Sigmoid colon (tissue), 7 donors: ENCODE measurements around the gene PIGM. TPM values are rescaled to one million over a fixed set of nuclear protein-coding genes. Genes with fewer than 3 reads are reported as not detected.

Source experiments
- DNase-seq: peaks from one replicate; pipeline ENCODE4 v3.0.0-alpha.2; 2019
- H3K27ac ChIP-seq, 4 donors: fragments of 200-600 bp; sonication (generic); one replicate each; pipeline ENCODE4 v1.5.1; 2016 to 2019; ENCODE audit warnings: mild to moderate bottlenecking in 1 of 4
- H3K27me3 ChIP-seq, 3 donors: fragments of 200-600 bp; sonication (generic); one replicate each; pipeline ENCODE4 v1.5.1; 2019; ENCODE audit warnings: mild to moderate bottlenecking in 1 of 3
- H3K36me3 ChIP-seq, 4 donors: fragments of 200-600 bp; sonication (generic); one replicate each; pipeline ENCODE4 v1.5.1; 2016 to 2019
- H3K4me1 ChIP-seq, 4 donors: fragments of 200-600 bp; sonication (generic); one replicate each; pipeline ENCODE4 v1.5.1; 2017 to 2019
- H3K4me3 ChIP-seq, 4 donors: fragments of 200-600 bp; sonication (generic); one replicate each; pipeline ENCODE4 v1.5.1; 2017 to 2019; ENCODE audit warnings: mild to moderate bottlenecking in 2 of 4, moderate library complexity in 1 of 4
- H3K9me3 ChIP-seq, 4 donors: fragments of 200-600 bp in 3 of 4; sonication (generic) in 3 of 4; one replicate each; pipeline versions ENCODE4 v1.5.1 to v1.6.1; 2013 to 2019
- EP300 ChIP-seq, 4 donors: sonication (generic); formaldehyde crosslinking; IDR thresholded peaks; one replicate each; pipeline ENCODE4 v1.6.1; 2017; ENCODE audit warnings: antibody characterized with exemption in 4 of 4
- POLR2A ChIP-seq, 2 donors: fragments of 450-650 bp; IDR thresholded peaks; one replicate each; pipeline ENCODE4 v1.6.1; 2016; ENCODE audit warnings: antibody characterized with exemption in 2 of 2, mild to moderate bottlenecking in 2 of 2, moderate library complexity in 2 of 2
- POLR2AphosphoS5 ChIP-seq, 4 donors: sonication (generic); formaldehyde crosslinking; IDR thresholded peaks; one replicate each; pipeline ENCODE4 v1.6.1; 2017; ENCODE audit warnings: antibody characterized with exemption in 4 of 4
- WGBS, 2 donors: extraction: QIAGEN DNeasy Blood & Tissue Kit; methylation state at CpG; one replicate each; pipeline ENCODE4 v1.1.7; 2013; 5-methylcytosine and 5-hydroxymethylcytosine counted together
- intact Hi-C: fragments of 100-400 bp; cut with DNase I; formaldehyde crosslinking; loops from one replicate; pipeline ENCODE4 v1.15.1; 2023
- polyA plus RNA-seq, 3 donors: library from polyadenylated mRNA; stranded (reverse); fragments of 200-250 nt; gene quantifications; one replicate each; pipeline ENCODE4 v1.2.3, GENCODE V29; 2013
- total RNA-seq, 4 donors: library from RNA; depleted of rRNA; stranded (reverse); fragments of >200 nt; gene quantifications; one replicate each; pipeline ENCODE4 v1.1.0, GENCODE V29; 2016
- TF ChIP-seq, protein P1 (sequence below), 4 experiments: fragments of 450-650 bp in 3 of 4; fragments of 200-600 bp in 1 of 4; IDR thresholded peaks; one replicate each; pipeline ENCODE4 v1.5.1; 2016 to 2019; ENCODE audit warnings: antibody characterized with exemption in 4 of 4, mild to moderate bottlenecking in 3 of 4, moderate library complexity in 2 of 4
- donor health status: healthy with polysubstance abuse.
- donor health status: Bipolar disorder and iron deficiency.
- donor health status: healthy.

Gene PIGM
- total and polyA plus RNA-seq, 7 donors: 0.60 to 4.7 (median 3.6) TPM

DNA sequence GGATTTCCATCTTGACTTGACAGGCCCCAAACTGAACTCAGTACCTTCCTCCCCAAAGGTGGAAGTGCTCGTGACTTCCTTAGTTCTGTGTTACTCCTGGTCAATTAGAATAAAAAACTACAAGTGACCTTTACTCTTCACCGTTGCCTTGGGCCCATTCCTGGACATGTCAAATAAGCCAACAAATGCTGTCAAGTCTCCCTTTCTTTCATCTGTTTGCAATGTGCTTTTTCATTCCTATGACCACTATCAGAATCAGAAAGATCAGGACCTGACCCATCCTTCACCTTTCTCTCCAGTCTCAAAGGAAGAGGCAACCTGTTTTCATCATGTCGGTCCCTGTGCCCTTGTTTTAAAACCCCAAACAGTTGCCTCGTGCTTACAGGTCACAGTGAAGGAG, 43.1 kb upstream of the PIGM start:
- TF ChIP-seq POLR2AphosphoS5 (IDR thresholded peaks at IDR 0.05) (no peak), EP300 (IDR thresholded peaks at IDR 0.05) (no peak), POLR2A (IDR thresholded peaks at IDR 0.05) (no peak)
- TF ChIP-seq, protein P1, sequence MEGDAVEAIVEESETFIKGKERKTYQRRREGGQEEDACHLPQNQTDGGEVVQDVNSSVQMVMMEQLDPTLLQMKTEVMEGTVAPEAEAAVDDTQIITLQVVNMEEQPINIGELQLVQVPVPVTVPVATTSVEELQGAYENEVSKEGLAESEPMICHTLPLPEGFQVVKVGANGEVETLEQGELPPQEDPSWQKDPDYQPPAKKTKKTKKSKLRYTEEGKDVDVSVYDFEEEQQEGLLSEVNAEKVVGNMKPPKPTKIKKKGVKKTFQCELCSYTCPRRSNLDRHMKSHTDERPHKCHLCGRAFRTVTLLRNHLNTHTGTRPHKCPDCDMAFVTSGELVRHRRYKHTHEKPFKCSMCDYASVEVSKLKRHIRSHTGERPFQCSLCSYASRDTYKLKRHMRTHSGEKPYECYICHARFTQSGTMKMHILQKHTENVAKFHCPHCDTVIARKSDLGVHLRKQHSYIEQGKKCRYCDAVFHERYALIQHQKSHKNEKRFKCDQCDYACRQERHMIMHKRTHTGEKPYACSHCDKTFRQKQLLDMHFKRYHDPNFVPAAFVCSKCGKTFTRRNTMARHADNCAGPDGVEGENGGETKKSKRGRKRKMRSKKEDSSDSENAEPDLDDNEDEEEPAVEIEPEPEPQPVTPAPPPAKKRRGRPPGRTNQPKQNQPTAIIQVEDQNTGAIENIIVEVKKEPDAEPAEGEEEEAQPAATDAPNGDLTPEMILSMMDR (IDR thresholded peaks at IDR 0.05): no peak
- no peak for DNase-seq
- H3K4me1 ChIP-seq: peaks cover 0 to 10% (median 8%) of the 10 kb centered on the region in 4 donors
- peaks cover 0 to 12% (median 12%) of the 10 kb centered on the region in 3 donors for H3K27me3 ChIP-seq
- intact Hi-C loops: no loop called here
- no peaks in the 10 kb centered on the region for H3K36me3 ChIP-seq
- whole genome bisulfite sequencing, 2 donors: 72 to 79% methylated on average over 4 of the region's 4 CpGs
- no peaks in the 10 kb centered on the region for H3K9me3 ChIP-seq
- no peak overlapping the region for H3K27ac ChIP-seq
- H3K4me3 ChIP-seq: no peak overlapping the region

DNA sequence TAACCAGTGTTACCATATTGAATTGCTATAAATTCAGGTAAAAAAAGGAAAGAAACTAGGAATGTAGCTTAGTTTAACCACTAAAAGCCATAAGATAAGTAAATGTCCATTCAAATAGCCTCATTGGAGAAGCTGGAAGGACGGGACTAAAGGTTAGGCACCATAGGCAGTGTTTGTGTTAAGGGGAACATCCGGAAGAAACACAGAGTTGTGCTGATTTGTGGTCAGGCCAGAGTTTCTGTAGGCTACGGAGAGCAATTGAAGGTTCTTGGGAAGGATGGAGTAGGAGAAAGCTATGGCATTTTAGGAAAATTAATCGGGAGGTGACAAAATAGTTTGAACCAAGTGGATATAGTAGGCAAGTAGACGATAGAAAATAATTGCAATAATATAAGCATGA, 39.5 kb upstream of the PIGM start:
- 86% methylated on average over 5 of the region's 5 CpGs for WGBS, 2 donors
- TF ChIP-seq POLR2A (IDR thresholded peaks at IDR 0.05) (no peak), EP300 (IDR thresholded peaks at IDR 0.05) (no peak), POLR2AphosphoS5 (IDR thresholded peaks at IDR 0.05) (no peak)
- TF ChIP-seq, protein P1 (IDR thresholded peaks at IDR 0.05): no peak
- intact Hi-C loops: no loop called here

DNA sequence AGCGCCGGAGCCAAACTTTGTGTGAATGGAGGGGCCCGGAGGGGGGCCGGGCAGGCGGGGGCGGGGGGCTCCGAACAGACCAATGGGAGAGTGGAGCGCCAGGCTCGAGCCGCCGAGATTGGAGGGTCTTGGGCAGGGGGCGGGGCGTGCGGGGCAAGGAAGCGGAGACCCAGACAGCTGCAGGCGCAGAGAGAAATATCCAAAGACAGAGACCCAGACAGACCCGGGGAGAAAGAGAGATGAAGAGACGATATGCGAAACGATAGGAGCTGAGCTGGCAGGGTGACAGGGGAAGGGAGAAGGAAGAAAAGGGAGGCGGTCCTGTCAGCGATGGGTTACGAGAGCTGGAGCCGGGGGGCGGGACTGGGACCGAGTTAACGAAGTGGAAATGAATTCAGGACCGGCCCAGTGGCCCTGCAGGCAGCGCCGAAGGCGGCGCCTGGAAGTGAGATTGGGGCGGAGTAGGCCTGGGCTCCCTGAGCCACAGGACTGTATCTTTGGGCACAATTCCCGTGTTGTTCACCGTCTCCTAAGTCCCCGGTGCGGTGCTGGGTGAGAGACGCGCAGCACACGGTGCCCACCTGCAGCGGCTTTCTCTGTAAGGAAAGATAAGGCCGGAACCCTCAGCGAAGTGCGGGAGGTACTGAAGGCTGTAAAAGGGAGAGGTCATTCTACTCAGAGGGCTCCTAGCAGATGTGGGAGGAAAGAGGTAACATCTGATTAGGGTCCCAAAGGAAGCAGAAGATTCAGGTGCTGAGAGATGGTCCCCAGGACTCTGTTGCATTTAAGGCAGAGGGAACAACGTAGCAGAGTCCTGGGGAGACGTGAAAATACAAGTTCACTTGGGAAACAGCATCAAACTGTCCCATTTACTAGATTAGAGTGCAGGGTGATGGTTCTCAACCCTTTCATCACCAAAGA, 38.7 kb upstream of the PIGM start:
- Histone ChIP-seq H3K4me1 (peaks cover 0 to 13% (median 11%) of the 10 kb centered on the region in 4 donors), H3K27me3 (no peaks in the 10 kb centered on the region), H3K9me3 (no peaks in the 10 kb centered on the region), H3K27ac (peak overlapping the region in 2 of 4 donors; percentile 39 to 68), H3K4me3 (peak overlapping the region; percentile 31 to 59 (median 54)), H3K36me3 (no peaks in the 10 kb centered on the region)
- peak; percentile 88 for DNase-seq
- intact Hi-C loops: no loop called here
- TF ChIP-seq POLR2A (IDR thresholded peaks at IDR 0.05) (no peak), EP300 (IDR thresholded peaks at IDR 0.05) (no peak), POLR2AphosphoS5 (IDR thresholded peaks at IDR 0.05) (peak in 1 of 4 donors; percentile 43)
- TF ChIP-seq, protein P1 (IDR thresholded peaks at IDR 0.05): no peak
- 1 to 2% methylated on average over 46 of the region's 46 CpGs for WGBS, 2 donors

More for the DNA sequence above, 39.5 kb upstream of the PIGM start:
- H3K27me3 ChIP-seq: no peaks in the 10 kb centered on the region
- no peaks in the 10 kb centered on the region for H3K9me3 ChIP-seq
- no peak for DNase-seq
- no peak overlapping the region for H3K27ac ChIP-seq
- H3K36me3 ChIP-seq: no peaks in the 10 kb centered on the region
- H3K4me3 ChIP-seq: no peak overlapping the region
- peaks cover 0 to 13% (median 11%) of the 10 kb centered on the region in 4 donors for H3K4me1 ChIP-seq

DNA sequence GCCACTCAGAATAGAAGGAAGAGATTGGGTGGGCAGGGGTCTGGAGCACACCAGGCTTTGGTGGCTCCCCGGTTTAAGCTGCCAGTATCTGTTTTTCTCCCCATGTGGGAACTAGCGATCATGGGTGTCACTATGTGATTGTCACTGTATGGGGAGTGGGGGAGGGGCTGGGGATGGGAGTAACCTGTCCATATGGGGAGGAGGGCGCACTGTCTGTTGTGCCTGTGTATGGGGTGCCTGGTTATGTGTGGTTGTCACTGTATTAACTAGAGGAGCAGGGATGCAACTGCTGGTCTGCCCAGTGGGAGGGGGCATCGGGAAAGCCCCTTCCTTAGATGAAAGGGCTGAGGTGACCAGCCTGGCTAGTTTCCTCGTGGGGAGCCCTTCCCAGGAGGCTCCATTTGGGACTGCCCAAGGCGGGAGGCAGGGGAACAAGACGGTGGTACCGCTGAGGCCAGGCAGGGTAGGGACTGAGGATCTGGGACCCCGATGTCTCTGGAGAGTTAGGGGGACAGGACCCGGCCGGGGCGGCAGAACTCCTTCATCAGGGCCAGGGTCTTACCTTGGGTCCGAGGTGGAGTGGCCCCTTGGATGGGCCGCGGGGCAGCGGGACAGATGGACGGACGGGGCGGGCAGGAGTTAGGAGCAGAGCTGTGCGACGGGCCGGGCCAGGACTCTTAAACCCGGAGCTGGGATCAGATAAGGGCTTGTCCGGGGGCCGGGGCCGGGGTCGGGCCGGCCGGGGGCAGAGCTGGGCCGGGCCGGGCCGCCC, 37.9 kb upstream of the PIGM start, which contains the start of gene KCNJ10:
KCNJ10 (minus strand) TSS at position 701 of the 772 bp plus-strand sequence. CDS start 27,628 bp downstream, outside the sequence.
- Histone ChIP-seq H3K4me1 (peaks cover 0 to 13% (median 11%) of the 10 kb centered on the region in 4 donors), H3K36me3 (no peaks in the 10 kb centered on the region), H3K4me3 (peak within 1 kb of the TSS; percentile 31 to 59 (median 54)), H3K27ac (peak within 1 kb of the TSS in 2 of 4 donors; percentile 39 to 68), H3K9me3 (no peaks in the 10 kb centered on the region), H3K27me3 (no peaks in the 10 kb centered on the region)
- intact Hi-C loops: no loop called here
- TF ChIP-seq, protein P1 (IDR thresholded peaks at IDR 0.05): no peak
- TF ChIP-seq POLR2A (IDR thresholded peaks at IDR 0.05) (no peak), POLR2AphosphoS5 (IDR thresholded peaks at IDR 0.05) (no peak), EP300 (IDR thresholded peaks at IDR 0.05) (no peak)
- peak; percentile 70 for DNase-seq
- WGBS, 2 donors: 13% methylated on average over 32 of the region's 32 CpGs
